ENCODE results near the gene SULF2.

Gene SULF2

DNA sequence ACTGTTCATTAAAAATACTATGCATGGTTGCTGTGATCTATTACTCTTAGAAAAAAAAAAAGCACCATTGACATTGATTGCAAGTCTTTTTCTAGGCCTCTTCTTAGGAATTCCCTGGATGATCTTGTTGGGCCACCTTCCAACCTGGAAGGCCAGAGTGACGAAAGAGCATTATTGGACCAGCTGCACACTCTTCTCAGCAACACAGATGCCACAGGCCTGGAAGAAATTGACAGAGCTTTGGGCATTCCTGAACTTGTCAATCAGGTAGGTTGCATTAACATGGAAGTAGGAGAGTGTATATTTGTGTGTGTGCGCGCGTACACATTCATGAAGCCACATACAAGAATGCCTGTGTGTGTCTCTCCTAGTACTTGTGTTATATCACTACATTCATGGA is 143.2 kb downstream of the SULF2 start:
- DNase-seq, result no peak

DNA sequence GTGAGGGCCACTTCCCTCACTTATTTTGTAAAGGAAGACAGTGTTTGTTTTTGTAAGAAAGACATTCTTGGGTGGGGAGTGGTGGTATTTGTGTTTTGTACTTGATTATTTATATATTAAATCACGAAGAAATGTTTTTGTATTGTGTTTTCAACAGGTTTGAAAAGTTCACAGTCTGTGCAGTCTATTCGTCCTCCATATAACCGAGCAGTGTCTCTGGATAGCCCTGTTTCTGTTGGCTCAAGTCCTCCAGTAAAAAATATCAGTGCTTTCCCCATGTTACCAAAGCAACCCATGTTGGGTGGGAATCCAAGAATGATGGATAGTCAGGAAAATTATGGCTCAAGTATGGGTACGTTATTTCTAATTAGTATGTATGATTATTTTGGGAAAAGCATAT is 146.4 kb downstream of the SULF2 start:
- DNase-seq, result no peak

DNA sequence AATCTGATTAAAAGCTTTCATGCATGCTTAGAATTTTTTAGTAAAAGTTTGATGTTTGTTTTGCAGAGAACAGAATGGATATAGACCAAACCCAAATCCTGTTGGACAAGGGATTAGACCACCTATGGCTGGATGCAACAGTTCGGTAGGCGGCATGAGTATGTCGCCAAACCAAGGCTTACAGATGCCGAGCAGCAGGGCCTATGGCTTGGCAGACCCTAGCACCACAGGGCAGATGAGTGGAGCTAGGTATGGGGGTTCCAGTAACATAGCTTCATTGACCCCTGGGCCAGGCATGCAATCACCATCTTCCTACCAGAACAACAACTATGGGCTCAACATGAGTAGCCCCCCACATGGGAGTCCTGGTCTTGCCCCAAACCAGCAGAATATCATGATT is 150.0 kb downstream of the SULF2 start:
- no peak for DNase-seq

DNA sequence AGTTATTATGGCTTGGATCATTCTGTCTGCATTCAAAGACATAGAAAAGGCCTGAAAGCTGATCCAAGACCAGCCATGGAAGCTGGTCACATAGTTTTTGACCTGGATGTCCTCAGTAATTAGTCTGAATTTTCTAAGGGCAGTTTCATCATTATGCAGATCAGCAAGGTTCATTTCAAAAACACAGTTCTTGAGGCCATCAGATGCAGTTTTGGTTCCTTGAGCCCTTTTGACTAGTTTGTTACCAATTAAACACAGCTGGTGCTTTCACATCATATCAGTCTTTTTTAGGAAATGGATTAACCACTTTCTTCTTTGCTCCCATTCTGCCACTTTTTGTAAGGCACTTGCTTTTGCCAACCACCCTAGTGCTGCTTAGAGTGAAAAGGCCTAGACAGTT is 154.2 kb downstream of the SULF2 start:
- DNase-seq, result no peak

DNA sequence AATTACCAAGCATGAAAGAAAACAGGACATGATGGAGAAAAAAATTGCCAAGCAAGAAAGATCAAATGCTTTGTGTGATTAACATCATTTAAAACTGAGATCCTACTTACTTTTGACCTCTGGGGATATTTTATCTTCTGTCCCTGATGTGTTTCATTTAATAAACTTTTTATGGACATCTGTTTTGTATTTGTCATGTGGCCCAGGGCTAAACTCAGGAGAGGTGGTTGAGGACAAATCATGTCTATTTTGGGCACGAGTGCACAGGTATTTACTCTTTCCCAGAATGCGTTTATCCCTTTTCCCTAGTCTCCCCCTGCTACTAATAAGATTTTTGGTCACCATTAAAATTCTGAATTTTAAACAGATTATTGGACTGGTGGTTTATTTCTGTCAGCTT is 155.4 kb downstream of the SULF2 start:
- DNase-seq, result no peak

DNA sequence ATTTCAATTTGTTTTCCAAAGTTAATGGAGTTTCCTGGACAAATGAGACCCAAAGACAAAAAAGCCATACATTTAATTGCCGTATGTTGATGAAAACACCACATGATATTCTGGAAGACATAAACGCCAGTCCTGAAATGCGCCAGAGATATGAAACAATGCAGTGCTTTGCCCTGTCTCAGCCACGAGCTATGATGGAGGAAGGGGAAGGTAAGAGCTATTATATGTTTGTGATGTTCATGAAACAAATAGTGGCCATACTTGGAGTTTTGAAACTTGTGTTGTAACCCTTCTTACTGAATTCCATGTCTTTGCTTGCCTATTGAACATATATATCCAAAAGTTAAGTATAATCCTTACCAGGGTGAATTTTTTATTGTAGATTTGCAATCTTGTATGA is 157.7 kb downstream of the SULF2 start:
- no peak for DNase-seq

DNA sequence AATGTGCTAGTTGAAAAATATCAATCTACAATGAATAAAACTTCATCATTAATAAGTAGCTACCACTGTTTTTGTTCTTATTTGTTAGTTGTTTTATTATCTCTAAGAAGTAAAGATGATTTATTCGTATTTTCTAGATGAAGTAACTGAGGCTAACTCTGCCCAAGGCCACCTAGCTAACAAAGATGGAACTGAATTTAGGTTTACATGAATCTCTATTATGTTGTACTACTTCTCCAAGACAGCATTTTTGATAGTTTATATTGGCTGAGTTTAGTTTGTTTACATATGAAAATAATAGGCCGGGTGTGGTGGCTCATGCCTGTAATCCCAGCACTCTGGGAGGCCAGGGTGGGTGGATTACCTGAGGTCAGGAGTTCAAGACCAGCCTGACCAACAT is 162.1 kb downstream of the SULF2 start:
- DNase-seq, result no peak

DNA sequence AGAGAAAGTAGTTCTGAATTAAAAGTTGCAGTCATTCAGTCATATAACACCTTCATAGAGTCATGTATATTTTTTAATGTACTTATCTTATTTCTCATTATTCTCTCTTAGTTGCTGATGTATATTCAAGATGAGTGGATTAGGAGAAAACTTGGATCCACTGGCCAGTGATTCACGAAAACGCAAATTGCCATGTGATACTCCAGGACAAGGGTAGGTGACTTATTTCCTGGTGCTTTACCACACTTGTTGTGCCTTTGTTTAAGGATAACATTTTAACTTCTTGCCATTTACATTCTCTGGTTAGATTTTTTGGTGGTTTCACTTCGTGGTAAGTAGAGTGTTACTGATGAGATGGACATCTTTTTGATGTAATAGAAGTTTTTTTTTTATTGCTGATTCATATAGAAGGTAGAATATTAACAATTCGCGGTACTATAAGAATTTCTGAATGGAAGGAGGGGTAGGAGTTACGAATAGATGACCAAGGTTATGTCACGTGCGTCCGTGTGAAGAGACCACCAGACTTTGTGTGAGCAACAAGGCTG is 163.1 kb downstream of the SULF2 start:
- DNase-seq, result no peak

DNA sequence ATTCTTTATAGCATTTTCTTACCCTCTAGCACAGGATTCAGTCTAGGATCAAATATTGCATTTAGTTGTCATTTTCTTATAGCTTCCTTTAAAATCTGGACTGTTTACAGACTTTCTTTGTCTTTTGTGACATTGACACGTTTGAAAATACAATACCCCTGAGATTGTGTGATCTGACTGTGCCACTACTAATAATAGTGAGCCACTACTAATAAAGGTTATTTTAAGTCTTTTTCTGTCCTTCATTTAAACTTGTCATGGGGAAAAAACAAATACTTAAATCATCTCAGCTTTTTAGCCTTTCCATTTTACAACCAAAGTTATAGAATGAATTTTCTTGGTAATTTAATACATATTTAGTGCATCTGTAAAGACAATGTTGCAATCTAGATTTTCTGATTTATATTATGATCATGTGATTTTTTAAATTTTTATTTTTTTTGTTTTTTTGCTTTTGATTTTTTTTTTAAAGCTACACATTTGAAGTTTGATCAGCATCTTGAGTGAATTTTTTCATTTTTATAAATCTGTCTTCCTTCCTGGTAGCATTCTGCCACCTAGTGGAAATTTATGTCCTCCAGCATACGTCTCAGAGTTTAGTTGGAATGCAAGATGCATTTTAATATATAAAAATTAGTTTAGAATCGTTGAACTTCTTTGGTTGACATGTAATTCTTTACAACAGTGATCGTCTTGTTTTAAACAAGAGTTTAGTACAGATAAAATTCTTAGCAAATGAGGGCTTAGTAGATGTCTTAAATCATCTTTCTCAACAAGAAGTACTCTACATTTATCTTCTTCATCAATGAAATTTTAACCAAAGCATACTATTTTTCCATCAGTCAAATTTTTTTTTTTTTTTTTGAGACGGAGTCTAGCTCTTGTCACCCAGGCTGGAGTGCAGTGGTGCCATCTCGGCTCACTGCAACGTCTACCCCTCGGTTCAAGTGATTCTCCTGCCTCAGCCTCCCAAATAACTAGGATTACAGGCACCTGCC is 164.2 kb downstream of the SULF2 start:
- DNase-seq, result no peak

DNA sequence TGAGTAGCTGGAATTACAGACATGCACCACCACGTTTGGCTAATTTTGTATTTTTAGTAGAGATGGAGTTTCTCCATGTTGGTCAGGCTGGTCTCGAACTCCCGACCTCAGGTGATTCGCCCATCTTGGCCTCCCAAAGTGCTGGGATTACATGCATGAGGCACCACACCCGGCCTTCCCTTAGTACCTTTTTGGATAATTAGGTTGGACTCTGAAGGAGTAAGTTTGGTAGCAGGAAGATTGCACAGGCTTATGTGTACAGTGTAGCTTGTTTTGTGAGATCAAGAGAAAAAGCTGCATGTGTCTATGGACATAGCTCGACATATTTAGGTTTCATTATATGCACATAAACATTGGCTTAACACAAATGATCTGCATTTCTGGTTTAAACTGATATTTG is 166.8 kb downstream of the SULF2 start:
- no peak for DNase-seq

DNA sequence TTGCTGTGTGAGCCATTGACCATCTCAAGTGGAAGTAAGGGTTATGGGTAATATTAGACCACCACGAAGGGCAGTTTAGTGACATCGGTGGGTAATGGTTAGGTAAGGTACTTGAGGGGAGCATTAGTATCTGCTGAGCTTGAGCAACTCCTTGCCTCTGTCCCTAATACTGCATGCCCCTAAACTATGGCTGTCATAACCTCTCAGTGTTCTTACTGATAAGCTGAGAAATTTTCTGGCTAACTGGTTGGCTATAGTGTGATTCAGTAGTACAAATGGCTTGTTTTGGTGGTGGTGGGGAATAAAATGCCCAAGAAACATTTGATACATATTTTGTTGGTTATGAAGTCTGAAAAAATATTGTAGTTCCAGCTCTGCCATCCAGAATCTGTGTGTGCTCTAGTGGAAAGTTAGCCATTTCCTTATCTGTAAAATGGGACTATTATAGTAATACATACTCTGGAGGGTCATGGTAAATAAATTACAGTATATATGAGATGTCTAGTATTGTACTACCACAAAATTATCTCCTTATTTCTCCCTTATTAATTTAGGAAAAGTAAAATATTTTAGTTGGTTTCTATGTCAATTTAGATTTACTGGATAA is 170.5 kb downstream of the SULF2 start:
- no peak for DNase-seq

DNA sequence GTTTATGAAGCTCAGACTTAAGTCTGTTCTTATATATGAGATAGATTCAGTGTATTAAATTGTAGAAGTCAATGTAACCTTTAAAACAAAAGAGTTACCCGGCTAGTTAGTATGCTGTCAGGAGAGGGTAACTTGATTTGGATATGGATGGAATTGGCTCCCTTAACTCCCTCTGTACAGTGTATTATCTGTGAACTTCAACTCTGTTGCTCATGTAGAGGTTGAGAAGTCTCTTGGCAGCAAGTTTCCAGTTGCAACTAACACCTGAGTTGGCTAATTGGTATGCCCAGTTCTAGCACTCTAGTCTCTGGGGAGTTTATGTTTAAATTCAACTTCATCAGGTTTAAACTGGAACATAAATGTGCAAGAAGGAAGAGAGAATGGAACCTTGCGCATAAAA is 172.6 kb downstream of the SULF2 start:
- no peak for DNase-seq

DNA sequence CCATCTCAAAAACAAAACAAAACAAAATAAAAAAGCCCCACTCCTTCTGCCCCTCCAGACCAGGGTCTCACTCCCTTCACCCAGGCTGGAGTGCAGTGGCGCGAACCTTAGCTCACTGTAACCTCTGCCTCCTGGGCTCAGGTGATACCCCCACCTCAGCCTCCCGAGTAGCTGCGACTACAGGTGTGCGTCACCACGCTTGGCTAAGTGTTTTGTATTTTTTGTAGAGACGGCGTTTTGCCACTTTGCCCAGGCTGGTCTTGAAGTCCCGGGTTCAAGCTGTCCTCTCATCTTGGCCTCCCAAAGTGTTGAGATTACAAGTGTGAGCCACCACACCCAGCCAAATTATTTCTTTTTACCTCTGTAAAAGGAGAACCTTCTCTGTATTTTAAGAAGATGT is 173.5 kb downstream of the SULF2 start:
- DNase-seq, result no peak

DNA sequence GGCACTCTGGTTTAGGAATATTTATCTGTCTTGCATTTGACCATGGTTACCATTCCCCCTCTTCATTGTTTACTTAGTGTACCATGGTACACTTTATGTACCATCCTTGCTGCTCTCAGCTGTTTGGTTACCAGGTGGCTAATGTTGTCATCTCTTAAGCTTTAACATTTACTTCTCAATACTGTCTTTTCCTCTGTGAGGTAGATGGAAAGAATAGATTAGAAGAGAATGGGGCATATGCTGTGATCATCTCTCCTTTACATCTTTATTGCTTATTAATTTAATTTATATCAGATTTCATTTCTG is 174.4 kb downstream of the SULF2 start:
- no peak for DNase-seq

DNA sequence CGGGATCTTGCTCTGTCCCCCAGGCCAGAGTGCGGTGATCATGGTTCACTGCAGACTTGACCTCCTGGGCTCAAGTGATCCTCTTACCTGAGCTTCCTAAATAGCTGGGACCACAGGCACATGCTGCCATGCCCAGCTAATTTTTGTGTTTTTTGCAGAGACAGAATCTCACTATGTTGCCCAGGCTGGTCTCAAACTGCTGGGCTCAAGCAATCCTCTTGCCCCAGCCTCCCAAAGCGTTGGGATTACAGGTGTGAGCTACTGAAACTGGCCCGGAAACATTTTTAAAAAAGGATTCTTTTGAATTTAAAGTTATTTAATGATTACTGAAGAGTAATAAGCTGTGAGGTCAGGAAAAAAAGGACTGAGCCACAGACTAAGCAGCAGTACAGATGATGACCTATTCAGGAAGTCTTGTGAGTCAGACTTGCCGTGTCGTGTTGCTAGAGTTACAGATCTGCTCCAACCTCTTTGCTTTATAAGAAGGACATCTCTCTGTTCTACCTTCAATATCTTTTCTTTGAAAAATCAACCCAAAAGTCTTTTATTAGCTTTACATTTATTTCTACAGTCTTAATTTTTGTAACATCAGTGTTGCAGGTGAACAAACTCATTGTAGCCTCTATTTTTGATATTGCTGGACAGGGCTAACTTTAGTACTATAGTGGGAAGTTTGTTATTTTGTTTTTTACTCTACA is 174.9 kb downstream of the SULF2 start:
- DNase-seq, result peak; percentile 89

DNA sequence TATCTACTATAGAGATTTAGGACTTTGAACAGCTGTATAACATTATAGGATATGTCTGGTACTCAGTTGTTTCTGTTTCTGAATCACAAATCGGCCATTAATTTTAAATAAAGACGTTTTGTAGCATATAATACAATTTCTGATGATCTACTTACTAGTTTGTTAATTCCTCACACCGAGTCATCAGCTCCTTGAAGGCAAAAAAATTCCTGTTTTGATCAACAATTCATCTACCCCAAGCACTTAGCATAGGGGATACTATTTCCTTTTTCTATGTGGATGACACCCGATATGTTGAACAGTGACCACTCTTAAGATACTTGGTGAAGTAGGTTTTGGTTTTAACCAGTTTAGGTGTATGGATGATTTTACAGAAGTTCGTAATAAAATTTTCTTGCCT is 176.3 kb downstream of the SULF2 start:
- no peak for DNase-seq
